IMR-90 (cell line): Measurements from ENCODE around the gene MEIG1. TPM values are rescaled to one million over a fixed set of nuclear protein-coding genes. Genes with fewer than 3 reads are reported as not detected.
"Not testable (repeated sequence)": the region's sequence is repeated elsewhere in the genome, so short reads cannot be mapped to it uniquely, and the experiment has no call there.

ENCODE experiments used
- ATAC-seq: fragments of 200-7000 bp; cut with Tn5 transposase; 2 replicates; pipeline ENCODE4 v1.9.1; 2020; ENCODE audit warnings: low read depth, mild to moderate bottlenecking, moderate library complexity
- BruUV-seq: library from RNA; stranded (reverse); fragments of 400-500 nt; replicated peaks from 2 replicates; lab custom pipeline; 2021; lab: Mats Ljungman, UMichigan
- CTCF ChIA-PET: fragments of 300-600 bp; formaldehyde crosslinking; extraction: SDS; loops from one replicate; lab custom pipeline; 2021; ENCODE audit warnings: antibody characterized with exemption; lab: Yijun Ruan, JAX
- POLR2A ChIA-PET: fragments of 300-600 bp; sonication (Branson Sonifier 250); formaldehyde crosslinking; loops from one replicate; lab custom pipeline; 2022; ENCODE audit warnings: antibody characterized with exemption; ENCODE audit not compliant: unreplicated experiment; lab: Charles Lee
- DNase-seq: peaks from one replicate; pipeline ENCODE4 v3.0.0; 2013
- H2AFZ ChIP-seq: replicated peaks from 2 replicates; pipeline ENCODE3; 2013; ENCODE audit warnings: low read length, mild to moderate bottlenecking; ENCODE audit not compliant: poor library complexity
- H2AK5ac ChIP-seq: 2 replicates; pipeline ENCODE4 v1.6.1; 2013; ENCODE audit warnings: low read depth, low read length, inconsistent platforms
- H2AK9ac ChIP-seq: replicated peaks from 2 replicates; pipeline ENCODE3; 2013; ENCODE audit warnings: mild to moderate bottlenecking, low read depth, low read length, moderate library complexity; ENCODE audit not compliant: poor library complexity
- H2BK120ac ChIP-seq: 2 replicates; pipeline ENCODE4 v1.6.1; 2013; ENCODE audit warnings: low read depth, low read length, inconsistent platforms
- H2BK15ac ChIP-seq: 3 replicates; pipeline ENCODE4 v1.6.1; 2013; ENCODE audit warnings: low read depth, low read length, inconsistent platforms
- H2BK20ac ChIP-seq: 2 replicates; pipeline ENCODE4 v1.6.1; 2013; ENCODE audit warnings: low read depth, mild to moderate bottlenecking, inconsistent platforms, low read length, moderate library complexity
- H2BK5ac ChIP-seq: 2 replicates; pipeline ENCODE4 v1.6.1; 2013; ENCODE audit warnings: mild to moderate bottlenecking, low read depth, low read length, inconsistent platforms; ENCODE audit not compliant: poor library complexity, severe bottlenecking
- H3K14ac ChIP-seq: replicated peaks from 2 replicates; pipeline ENCODE4 v1.6.1; 2013; ENCODE audit warnings: low read depth, low read length, inconsistent platforms
- H3K18ac ChIP-seq: 2 replicates; pipeline ENCODE4 v1.6.1; 2013; ENCODE audit warnings: low read depth, low read length, control low read depth
- H3K23ac ChIP-seq: 2 replicates; pipeline ENCODE4 v1.6.1; 2013; ENCODE audit warnings: low read depth, low read length, inconsistent platforms
- H3K27ac ChIP-seq: 2 replicates; pipeline ENCODE4 v1.5.1; 2013; ENCODE audit warnings: mild to moderate bottlenecking, control low read depth, low read length; ENCODE audit not compliant: insufficient read depth
- H3K27me3 ChIP-seq: 2 replicates; pipeline ENCODE4 v1.6.1; 2013; ENCODE audit warnings: low read length; ENCODE audit not compliant: control insufficient read depth, insufficient read depth
- H3K36me3 ChIP-seq: 2 replicates; pipeline ENCODE4 v1.6.1; 2013; ENCODE audit warnings: low read length, mixed read lengths; ENCODE audit not compliant: control insufficient read depth, insufficient read depth
- H3K4ac ChIP-seq: 2 replicates; pipeline ENCODE4 v1.6.1; 2013; ENCODE audit warnings: low read depth, low read length, inconsistent platforms
- H3K4me1 ChIP-seq: 2 replicates; pipeline ENCODE4 v1.6.1; 2013; ENCODE audit warnings: low read length, mixed read lengths; ENCODE audit not compliant: control insufficient read depth, insufficient read depth
- H3K4me2 ChIP-seq: 2 replicates; pipeline ENCODE4 v1.6.1; 2013; ENCODE audit warnings: low read depth, mild to moderate bottlenecking, control low read depth, low read length, moderate library complexity
- H3K4me3 ChIP-seq: 2 replicates; pipeline ENCODE4 v1.5.1; 2013; ENCODE audit warnings: low read depth, mild to moderate bottlenecking, control low read depth, low read length, moderate library complexity; ENCODE audit not compliant: insufficient read depth
- H3K56ac ChIP-seq: 2 replicates; pipeline ENCODE4 v1.6.1; 2013; ENCODE audit warnings: low read length, inconsistent platforms; ENCODE audit not compliant: insufficient read depth; ENCODE audit errors: extremely low read depth
- H3K79me1 ChIP-seq, 2 experiments: 2 replicates each; pipeline ENCODE4 v1.6.1; 2013; ENCODE audit warnings: low read length in 2 of 2, inconsistent platforms in 1 of 2, low read depth in 1 of 2
- H3K9ac ChIP-seq: 2 replicates; pipeline ENCODE4 v1.6.1; 2013; ENCODE audit warnings: low read depth, low read length, control low read depth
- H3K9me1 ChIP-seq: 2 replicates; pipeline ENCODE4 v1.6.1; 2013; ENCODE audit warnings: low read length, inconsistent platforms; ENCODE audit not compliant: insufficient read depth
- H3K9me3 ChIP-seq: 2 replicates; pipeline ENCODE4 v1.6.1; 2013; ENCODE audit warnings: low read length; ENCODE audit not compliant: control insufficient read depth, insufficient read depth
- H4K20me1 ChIP-seq: 2 replicates; pipeline ENCODE4 v1.6.1; 2013; ENCODE audit warnings: low read length, inconsistent platforms; ENCODE audit not compliant: insufficient read depth
- H4K5ac ChIP-seq: 2 replicates; pipeline ENCODE4 v1.6.1; 2013; ENCODE audit warnings: mild to moderate bottlenecking, low read depth, low read length, control low read depth
- H4K8ac ChIP-seq, 2 experiments: 2 replicates each; pipeline ENCODE4 v1.6.1; 2013; ENCODE audit warnings: low read depth in 2 of 2, low read length in 2 of 2, control low read depth in 1 of 2, inconsistent platforms in 1 of 2
- H4K91ac ChIP-seq: 2 replicates; pipeline ENCODE4 v1.6.1; 2013; ENCODE audit warnings: low read depth, low read length, inconsistent platforms; ENCODE audit not compliant: insufficient read depth
- WGBS, 2 experiments: methylation state at CpG; one replicate each; pipeline versions ENCODE4 v1.1.5 to v1.1.7; 2013; ENCODE audit warnings: missing lambda C conversion rate in 2 of 2; ENCODE audit not compliant: insufficient read length in 1 of 2; ENCODE audit errors: extremely low coverage in 2 of 2; 5-methylcytosine and 5-hydroxymethylcytosine counted together
- dilution Hi-C: fragments of 300-500 bp; cut with HindIII; formaldehyde crosslinking; loops from one replicate; pipeline ENCODE4 v1.14.3; 2018; ENCODE audit warnings: low sequenced_read_pairs; ENCODE audit not compliant: unreplicated experiment
- in situ Hi-C: fragments of 300-500 bp; cut with MboI; formaldehyde crosslinking; loops from 3 replicates; pipeline ENCODE4 v1.14.3; 2019; ENCODE audit warnings: low sequenced_read_pairs, inconsistent platforms, mixed read lengths
- intact Hi-C: fragments of 100-400 bp; cut with micrococcal nuclease; formaldehyde crosslinking; loops from 2 replicates; pipeline ENCODE4 v1.10.0; 2022
- polyA plus RNA-seq, 3 experiments: library from polyadenylated mRNA; depleted of rRNA; stranded (reverse); fragments of >200 nt; gene quantifications; 2 replicates each; pipeline ENCODE4 v1.2.3, GENCODE V29; 2012; ENCODE audit warnings: low replicate concordance in 1 of 3
- total RNA-seq: library from RNA; depleted of rRNA; stranded (reverse); fragments of >200 nt; gene quantifications from 2 replicates; pipeline ENCODE4 v1.2.3, GENCODE V29; 2012

MEIG1 gene
- total and polyA plus RNA-seq, 2 of the 4 experiments (the other 2 are of a cell fraction): not detected

DNA sequence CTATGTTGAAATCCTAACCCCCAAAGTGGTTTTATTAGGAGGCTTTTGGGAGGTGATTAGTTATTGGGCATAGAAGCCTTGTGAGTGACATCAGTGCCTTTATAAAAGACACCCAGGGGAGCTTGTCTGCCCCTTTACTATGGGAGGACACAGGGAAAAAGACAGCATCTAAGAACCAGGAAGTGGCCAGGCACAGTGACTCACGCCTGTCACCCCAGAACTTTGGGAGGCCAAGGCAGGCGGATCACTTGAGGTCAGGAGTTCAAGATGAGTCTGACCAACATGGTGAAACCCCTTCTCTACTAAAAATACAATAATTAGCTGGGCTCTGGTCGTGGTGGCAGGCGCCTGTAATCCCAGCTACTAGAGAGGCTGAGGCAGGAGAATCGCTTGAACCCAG is 20.2 kb upstream of the MEIG1 start:
- H3K14ac ChIP-seq, H3K9ac ChIP-seq, H3K79me1 ChIP-seq, H3K27me3 ChIP-seq, H4K5ac ChIP-seq, H3K4me1 ChIP-seq, H3K9me1 ChIP-seq, CTCF ChIA-PET, H3K23ac ChIP-seq, H4K20me1 ChIP-seq, H2BK20ac ChIP-seq, H2AFZ ChIP-seq, H2AK9ac ChIP-seq, H2BK5ac ChIP-seq, H3K4me3 ChIP-seq, H2AK5ac ChIP-seq, H3K27ac ChIP-seq, H4K91ac ChIP-seq, ATAC-seq, H2BK120ac ChIP-seq, H2BK15ac ChIP-seq, H3K18ac ChIP-seq, H3K4me2 ChIP-seq, H4K8ac ChIP-seq, POLR2A ChIA-PET, DNase-seq, in situ Hi-C loops, H3K9me3 ChIP-seq, H3K56ac ChIP-seq, dilution Hi-C loops, BruUV-seq, intact Hi-C loops, H3K4ac ChIP-seq: not testable (repeated sequence)
- no CpG with 5 or more reads among the region's 5 CpGs for WGBS, 2 experiments
- peaks cover 19% of the 10 kb centered on the region for H3K36me3 ChIP-seq

DNA sequence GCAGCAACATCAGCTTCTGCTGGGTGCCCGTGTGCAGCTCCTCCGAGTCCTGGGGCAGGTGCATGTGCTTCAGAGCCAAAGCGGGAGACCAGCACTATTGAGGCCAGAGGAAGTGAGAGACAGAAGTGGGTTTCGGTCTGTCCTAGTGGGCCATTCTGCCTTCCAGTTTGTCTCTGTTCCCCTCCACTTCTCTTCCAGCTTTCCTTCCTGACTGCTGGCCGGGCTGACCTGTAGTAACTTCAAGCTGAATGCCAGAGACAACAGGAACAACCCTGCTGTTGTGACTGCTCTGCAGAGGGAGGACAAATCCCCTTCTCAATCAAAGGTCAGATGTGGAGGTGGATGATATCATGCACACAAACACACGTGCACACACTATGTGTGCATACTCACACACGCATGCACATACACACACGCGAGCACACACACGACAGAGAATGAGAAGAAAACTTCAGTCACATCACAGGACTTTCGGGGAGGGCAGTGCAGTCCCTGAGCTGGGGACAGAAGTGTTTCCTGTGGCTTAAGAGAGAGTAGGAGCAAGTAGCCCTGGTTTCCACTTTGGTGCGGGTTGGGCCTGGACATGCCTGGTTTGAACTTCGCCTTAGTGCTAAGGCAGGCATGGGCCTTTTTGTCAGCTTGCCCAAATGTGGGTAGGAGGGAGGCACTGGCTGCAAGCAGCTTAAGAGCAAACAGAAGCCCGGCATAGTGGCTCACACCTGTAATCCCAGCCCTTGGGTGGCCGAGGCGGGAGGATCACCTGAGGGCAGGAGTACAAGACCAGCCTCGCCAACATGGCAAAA is 16.8 kb upstream of the MEIG1 start:
- BruUV-seq, intact Hi-C loops, POLR2A ChIA-PET, DNase-seq, H2BK15ac ChIP-seq, H3K23ac ChIP-seq, H3K4me1 ChIP-seq, H3K18ac ChIP-seq, ATAC-seq, H3K56ac ChIP-seq, H4K20me1 ChIP-seq, H3K4me3 ChIP-seq, H2BK20ac ChIP-seq, H2AFZ ChIP-seq, dilution Hi-C loops, H2AK5ac ChIP-seq, H3K27me3 ChIP-seq, H3K27ac ChIP-seq, H3K14ac ChIP-seq, H4K8ac ChIP-seq, H3K4me2 ChIP-seq, H4K91ac ChIP-seq, in situ Hi-C loops, H3K9me1 ChIP-seq, H2AK9ac ChIP-seq, CTCF ChIA-PET, H3K9me3 ChIP-seq, H3K9ac ChIP-seq, H4K5ac ChIP-seq, H3K4ac ChIP-seq, H2BK5ac ChIP-seq, H2BK120ac ChIP-seq: not testable (repeated sequence)
- H3K79me1 ChIP-seq: peaks cover 18 to 22% of the 10 kb centered on the region in 2 experiments
- H3K36me3 ChIP-seq: peaks cover 31% of the 10 kb centered on the region
- WGBS, 2 experiments: 100% methylated on average over 1 of the region's 17 CpGs; no CpG with 5 or more reads in 1 of the 2 experiments
